Measurements from ENCODE around the gene TNFSF12. TPM values are rescaled to one million over a fixed set of nuclear protein-coding genes. Genes with fewer than 3 reads are reported as not detected.

The TNFSF12 gene
- total RNA-seq, 1 experiment from 2014 or later = 7.1 TPM

- H3K9me3 ChIP-seq (ENCODE audit: control insufficient read depth, low read depth, low read length) = no peaks in the 10 kb centered on the region
- no peak overlapping the region for H3K56ac ChIP-seq (ENCODE audit: insufficient read length, low read depth, low read length)
- TF ChIP-seq, protein P1, sequence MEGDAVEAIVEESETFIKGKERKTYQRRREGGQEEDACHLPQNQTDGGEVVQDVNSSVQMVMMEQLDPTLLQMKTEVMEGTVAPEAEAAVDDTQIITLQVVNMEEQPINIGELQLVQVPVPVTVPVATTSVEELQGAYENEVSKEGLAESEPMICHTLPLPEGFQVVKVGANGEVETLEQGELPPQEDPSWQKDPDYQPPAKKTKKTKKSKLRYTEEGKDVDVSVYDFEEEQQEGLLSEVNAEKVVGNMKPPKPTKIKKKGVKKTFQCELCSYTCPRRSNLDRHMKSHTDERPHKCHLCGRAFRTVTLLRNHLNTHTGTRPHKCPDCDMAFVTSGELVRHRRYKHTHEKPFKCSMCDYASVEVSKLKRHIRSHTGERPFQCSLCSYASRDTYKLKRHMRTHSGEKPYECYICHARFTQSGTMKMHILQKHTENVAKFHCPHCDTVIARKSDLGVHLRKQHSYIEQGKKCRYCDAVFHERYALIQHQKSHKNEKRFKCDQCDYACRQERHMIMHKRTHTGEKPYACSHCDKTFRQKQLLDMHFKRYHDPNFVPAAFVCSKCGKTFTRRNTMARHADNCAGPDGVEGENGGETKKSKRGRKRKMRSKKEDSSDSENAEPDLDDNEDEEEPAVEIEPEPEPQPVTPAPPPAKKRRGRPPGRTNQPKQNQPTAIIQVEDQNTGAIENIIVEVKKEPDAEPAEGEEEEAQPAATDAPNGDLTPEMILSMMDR (conservative IDR thresholded peaks at IDR 0.05) = no peak
- H3K27me3 Mint-ChIP-seq (ENCODE audit: low read depth) = peaks cover 21% of the 10 kb centered on the region
- no peak overlapping the region for H3K4ac ChIP-seq (ENCODE audit: low read depth, low read length)
- H3K27me3 ChIP-seq (ENCODE audit: insufficient read depth, low read length) = no peaks in the 10 kb centered on the region
- H3K4me3 Mint-ChIP-seq = no peak overlapping the region
- no peak for DNase-seq
- H2BK15ac ChIP-seq (ENCODE audit: low read depth, low read length) = no peak overlapping the region
- no peak overlapping the region for H3K27ac ChIP-seq (ENCODE audit: insufficient read length, low read depth, low read length)
- H2BK120ac ChIP-seq (ENCODE audit: low read depth, low read length, poor library complexity, severe bottlenecking) = no peak overlapping the region
- no peaks in the 10 kb centered on the region for H3K79me1 ChIP-seq (ENCODE audit: insufficient read depth, low read depth, low read length, poor library complexity, severe bottlenecking)
- no peak overlapping the region for H3K14ac ChIP-seq (ENCODE audit: insufficient read depth, low read length)
- H3K4me1 Mint-ChIP-seq = peaks cover 10 to 31% of the 10 kb centered on the region in 2 experiments
- H2AFZ ChIP-seq (ENCODE audit: low read length) = no peak overlapping the region
- no peak overlapping the region for H2BK5ac ChIP-seq (ENCODE audit: insufficient read length, low read length)
- H4K91ac ChIP-seq (ENCODE audit: insufficient read length, low read depth, low read length) = no peak overlapping the region
- H3T11ph ChIP-seq (ENCODE audit: low read length) = no peak overlapping the region
- no peak overlapping the region for H3K23ac ChIP-seq (ENCODE audit: insufficient read length, low read depth, low read length)
- no peak overlapping the region for H3K4me2 ChIP-seq (ENCODE audit: insufficient read depth, insufficient read length, low read length)
- H4K20me1 ChIP-seq (ENCODE audit: control insufficient read depth, insufficient read depth, insufficient read length) = no peaks in the 10 kb centered on the region
- H4K5ac ChIP-seq (ENCODE audit: insufficient read length, low read depth, low read length) = no peak overlapping the region
- H3K23me2 ChIP-seq (ENCODE audit: insufficient read length, low read depth, low read length, poor library complexity, severe bottlenecking) = peaks cover 6% of the 10 kb centered on the region
- 0 out of 5 replicates have a peak, but pooled peaks cover 0 to under 1% of the 10 kb centered on the region in 2 experiments for H3K9me3 Mint-ChIP-seq
- no peak overlapping the region for H2AK5ac ChIP-seq (ENCODE audit: insufficient read length, low read length)
- H3K79me2 ChIP-seq (ENCODE audit: insufficient read depth, low read length) = no peaks in the 10 kb centered on the region
- H3K9ac ChIP-seq (ENCODE audit: extremely low read depth, insufficient read length, low read length) = peak overlapping the region; percentile 40
- H3K18ac ChIP-seq (ENCODE audit: insufficient read length, low read depth, low read length) = no peak overlapping the region
- no peak overlapping the region for H3K27ac Mint-ChIP-seq
- no CpG with 5 or more reads among the region's 6 CpGs for WGBS (ENCODE audit: extremely low coverage, insufficient read length, low lambda C conversion rate)
- no peaks in the 10 kb centered on the region for H3K36me3 Mint-ChIP-seq (ENCODE audit: insufficient read depth in 1 of 3, low read depth in 3 of 3)
- H3K4me1 ChIP-seq (ENCODE audit: insufficient read depth, low read length) = peaks cover 4% of the 10 kb centered on the region; the same call in 1 of the 2 replicates
- H2BK12ac ChIP-seq (ENCODE audit: insufficient read length, low read depth, low read length) = no peak overlapping the region
- H2BK20ac ChIP-seq (ENCODE audit: low read depth, low read length, poor library complexity, severe bottlenecking) = no peak overlapping the region
- H4K8ac ChIP-seq (replicated peaks; ENCODE audit: insufficient read length, low read depth, low read length) = no peak overlapping the region
Measured at GRCh38 chr17:7552621-7553051, 3.8 kb downstream of the TNFSF12 start.

Measured in H9 (cell line).